ENCODE data around the gene FBXW4.
A peak's percentile ranks its signal among the peaks of the same experiment; 100 is the strongest.
"Not testable (repeated sequence)": the region's sequence is repeated elsewhere in the genome, so short reads cannot be mapped to it uniquely, and the experiment has no call there.

The FBXW4 gene

DNA sequence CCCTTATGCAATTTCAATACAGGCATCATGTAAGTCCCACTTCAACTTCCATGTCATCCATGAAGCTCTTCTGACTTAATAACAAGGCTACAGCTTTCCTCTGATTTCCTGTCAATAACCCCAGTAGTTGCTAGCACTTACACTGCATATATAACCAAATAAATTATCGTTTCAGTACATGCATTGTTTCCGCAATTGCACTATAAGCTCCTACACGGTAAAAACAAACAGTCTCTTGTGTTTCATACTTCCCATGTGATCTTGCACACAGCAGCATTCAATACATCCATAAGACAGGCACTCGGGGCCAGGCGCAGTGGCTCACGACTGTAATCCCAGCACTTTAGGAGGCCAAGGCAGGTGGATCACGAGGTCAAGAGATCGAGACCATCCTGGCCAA, 41.4 kb downstream of the FBXW4 start:
- DNase-seq (ENCODE audit: low spot score), result no peak

- DNase-seq (ENCODE audit: low spot score), result no peak
Measured at GRCh38 chr10:101651336-101651735, 43.6 kb downstream of the FBXW4 start.

GRCh38 chr10:101650863-101651262, 44.1 kb downstream of the FBXW4 start:
- DNase-seq (ENCODE audit: low spot score), result no peak

DNA sequence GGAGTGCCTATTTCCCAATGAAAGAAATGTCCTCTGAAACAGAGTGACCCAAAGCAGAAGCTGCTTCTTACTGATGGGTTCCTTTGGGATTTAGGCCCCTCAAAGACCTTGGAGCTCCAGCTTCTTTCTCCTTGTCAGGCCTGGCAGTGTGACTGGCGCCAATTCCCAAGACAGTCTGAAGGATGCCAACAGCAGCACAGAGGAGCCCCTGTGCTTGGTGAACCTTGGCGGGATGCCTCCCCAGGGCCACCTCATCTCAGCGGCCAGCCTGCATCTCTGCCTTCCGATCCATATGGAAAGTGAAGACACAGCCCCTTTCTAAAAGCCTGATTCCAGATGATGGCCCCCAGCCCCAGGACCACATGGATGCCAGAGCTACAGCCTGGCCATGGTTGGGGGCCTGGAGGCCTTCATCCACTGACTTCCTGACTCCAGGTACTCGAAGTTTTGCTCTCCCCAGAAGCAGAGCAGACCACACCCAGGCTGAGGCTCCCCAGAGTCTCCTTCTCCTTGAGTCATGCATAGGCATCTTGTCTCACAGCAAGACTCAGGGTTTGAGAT, 45.4 kb downstream of the FBXW4 start:
- no peak for DNase-seq (ENCODE audit: low spot score)

DNA sequence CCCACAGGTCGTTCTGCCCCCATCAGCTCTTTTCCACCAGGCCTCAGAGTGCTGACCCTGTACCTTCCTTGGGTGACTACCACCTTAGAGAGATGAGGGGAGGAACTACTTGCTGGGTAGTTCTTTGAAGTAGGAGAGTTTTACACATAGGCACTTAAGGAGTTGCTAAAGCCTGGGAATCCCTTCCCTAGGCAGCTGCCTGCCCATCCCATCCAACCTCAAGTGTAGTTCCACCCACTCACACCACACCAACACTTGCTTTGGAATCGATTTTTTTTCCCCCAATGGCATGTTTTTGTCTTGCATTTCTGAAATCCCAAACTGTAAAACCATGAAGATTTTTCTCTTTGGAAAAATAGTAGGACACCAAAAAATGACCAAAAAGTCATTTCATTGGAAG, 47.7 kb downstream of the FBXW4 start:
- no peak for DNase-seq (ENCODE audit: low spot score)

GRCh38 chr10:101646364-101646763, 48.6 kb downstream of the FBXW4 start:
- no peak for DNase-seq (ENCODE audit: low spot score)

GRCh38 chr10:101645659-101646058, 49.3 kb downstream of the FBXW4 start:
- no peak for DNase-seq (ENCODE audit: low spot score)

DNA sequence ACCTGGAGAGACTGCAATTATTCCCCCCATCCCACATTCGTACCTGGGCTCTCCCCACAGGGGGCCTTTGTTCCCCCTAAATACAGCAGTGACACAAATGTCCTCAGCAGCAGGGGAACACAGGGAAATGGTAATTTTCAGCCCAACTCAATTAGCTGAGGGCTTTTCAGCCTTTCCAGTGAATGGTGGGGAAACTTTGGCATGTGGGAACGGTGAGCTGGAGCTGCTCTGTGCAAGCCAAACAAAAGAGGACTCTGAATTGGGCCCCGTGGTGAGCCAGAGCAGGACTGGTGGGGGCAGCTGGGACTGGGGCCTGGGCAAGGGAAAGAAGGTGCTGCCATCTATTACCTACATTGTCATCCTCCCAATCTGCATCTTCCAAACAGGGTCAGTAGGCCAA, 51.0 kb downstream of the FBXW4 start:
- DNase-seq (ENCODE audit: low spot score), result no peak

DNA sequence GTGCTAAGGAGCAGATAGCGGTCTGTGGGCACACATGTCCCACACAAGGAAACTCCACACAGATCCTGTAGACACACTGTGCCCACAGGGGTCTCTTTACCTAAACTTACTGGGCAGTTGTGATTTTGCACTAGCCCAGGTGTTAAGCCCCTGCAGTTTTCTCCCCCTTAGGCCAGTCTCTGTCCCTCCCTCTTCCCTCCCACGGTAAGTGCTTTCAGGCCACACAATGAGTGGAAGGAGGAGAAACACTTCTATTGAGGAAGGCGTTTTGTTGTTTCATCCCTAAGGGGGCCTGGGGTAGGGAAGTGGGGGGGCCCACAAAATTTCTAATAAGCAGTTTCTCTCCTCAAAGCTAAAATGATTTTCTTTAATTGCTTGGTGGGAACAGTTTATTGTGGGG, 51.4 kb downstream of the FBXW4 start:
- DNase-seq (ENCODE audit: low spot score), result no peak

GRCh38 chr10:101639141-101639900, 55.6 kb downstream of the FBXW4 start:
- DNase-seq (ENCODE audit: low spot score), result no peak

- DNase-seq (ENCODE audit: low spot score), result not testable (repeated sequence)
Measured at GRCh38 chr10:101633510-101633909, 61.5 kb downstream of the FBXW4 start.

GRCh38 chr10:101631821-101632475, 63.0 kb downstream of the FBXW4 start:
- no peak for DNase-seq (ENCODE audit: low spot score)

- DNase-seq (ENCODE audit: low spot score), result no peak
Measured at GRCh38 chr10:101630633-101630920, 64.4 kb downstream of the FBXW4 start.

GRCh38 chr10:101629837-101630632, 64.9 kb downstream of the FBXW4 start:
- no peak for DNase-seq (ENCODE audit: low spot score)

DNA sequence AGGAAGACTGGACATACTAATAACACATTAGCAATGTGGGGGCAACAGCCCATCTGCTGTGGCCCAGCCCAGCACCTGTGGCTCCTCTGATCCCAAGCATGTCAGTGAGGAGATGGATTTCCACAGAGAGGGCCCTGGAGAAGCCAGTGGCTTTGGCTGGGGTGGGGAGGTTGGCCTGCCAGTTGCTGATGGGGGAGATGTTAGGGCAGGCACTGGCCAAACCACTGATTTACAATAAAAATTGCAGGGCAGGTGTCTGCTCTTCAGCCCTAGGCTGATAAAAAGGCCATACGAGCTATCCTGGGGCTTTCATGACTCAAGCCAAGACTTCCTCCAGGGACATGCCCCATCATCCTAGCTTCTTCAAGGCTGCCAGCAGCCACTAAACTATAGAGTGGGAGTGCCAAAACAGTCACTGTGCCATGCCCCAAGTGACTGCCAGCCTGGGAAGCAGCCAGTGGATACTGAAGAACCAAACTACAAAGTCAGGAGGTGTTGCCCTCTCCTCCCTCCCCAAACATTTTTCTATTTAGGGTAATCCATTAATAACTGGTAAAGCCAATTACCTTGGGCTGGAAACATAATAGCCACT, 69.1 kb downstream of the FBXW4 start:
- no peak for DNase-seq (ENCODE audit: low spot score)

GRCh38 chr10:101624526-101625102, 70.4 kb downstream of the FBXW4 start:
- DNase-seq (ENCODE audit: low spot score), result no peak

DNA sequence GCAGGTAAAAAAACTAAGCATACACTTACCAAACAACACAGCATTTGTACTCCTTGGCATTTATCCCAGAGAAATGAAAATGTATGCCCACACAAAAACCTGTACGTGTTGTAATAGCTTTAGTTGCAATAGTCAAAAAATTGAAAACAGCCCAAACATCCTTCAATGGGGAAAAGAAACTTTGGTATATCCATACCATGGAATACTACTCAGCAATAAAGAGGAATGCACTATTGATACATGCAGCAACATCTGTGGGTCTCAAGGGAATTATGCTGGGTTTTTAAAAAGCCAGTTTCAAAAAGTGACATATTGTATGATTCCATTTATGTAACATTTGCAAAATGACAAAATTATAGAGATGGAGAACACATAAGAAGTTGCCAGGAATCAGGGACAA, 71.4 kb downstream of the FBXW4 start:
- DNase-seq (ENCODE audit: low spot score), result no peak

- no peak for DNase-seq (ENCODE audit: low spot score)
Measured at GRCh38 chr10:101619983-101620382, 75.0 kb downstream of the FBXW4 start.

GRCh38 chr10:101618871-101619270, 76.1 kb downstream of the FBXW4 start:
- no peak for DNase-seq (ENCODE audit: low spot score)

DNA sequence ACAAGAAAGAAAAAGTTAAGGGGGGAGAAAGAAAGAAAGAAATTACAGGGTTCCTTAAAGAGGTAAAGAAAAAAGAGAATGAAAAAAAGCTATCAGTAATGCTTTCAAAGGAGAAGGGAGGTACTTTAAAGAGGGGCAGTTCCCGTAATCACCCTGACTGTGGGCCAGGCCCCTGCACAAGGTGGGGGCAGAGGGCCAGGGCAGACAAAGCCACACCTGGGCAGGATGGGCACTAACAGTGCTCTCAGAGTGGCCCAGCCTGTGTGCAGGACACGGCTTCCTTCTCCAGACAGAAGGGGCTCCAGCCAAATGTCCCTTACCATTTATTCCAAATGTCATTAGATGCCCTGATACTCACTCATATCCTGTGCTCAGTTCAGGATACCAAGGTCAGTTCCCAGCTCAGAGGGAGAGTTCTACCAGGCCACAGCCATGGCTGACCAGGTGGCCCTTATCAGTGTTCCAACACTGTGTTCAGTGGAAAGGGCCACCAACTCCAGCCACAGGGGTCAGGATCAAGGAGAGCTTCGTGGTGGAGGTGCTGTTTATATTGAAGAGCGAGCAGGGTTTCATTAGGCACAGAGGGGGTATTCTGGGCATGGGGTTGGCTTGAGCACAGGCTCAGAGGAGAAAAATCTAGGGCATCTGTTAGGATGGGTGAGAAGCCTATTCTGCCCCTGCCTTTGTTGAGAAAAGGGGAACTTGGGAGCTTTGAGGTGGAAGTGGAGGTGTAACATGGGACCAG, 77.0 kb downstream of the FBXW4 start:
- DNase-seq (ENCODE audit: low spot score), result no peak

DNA sequence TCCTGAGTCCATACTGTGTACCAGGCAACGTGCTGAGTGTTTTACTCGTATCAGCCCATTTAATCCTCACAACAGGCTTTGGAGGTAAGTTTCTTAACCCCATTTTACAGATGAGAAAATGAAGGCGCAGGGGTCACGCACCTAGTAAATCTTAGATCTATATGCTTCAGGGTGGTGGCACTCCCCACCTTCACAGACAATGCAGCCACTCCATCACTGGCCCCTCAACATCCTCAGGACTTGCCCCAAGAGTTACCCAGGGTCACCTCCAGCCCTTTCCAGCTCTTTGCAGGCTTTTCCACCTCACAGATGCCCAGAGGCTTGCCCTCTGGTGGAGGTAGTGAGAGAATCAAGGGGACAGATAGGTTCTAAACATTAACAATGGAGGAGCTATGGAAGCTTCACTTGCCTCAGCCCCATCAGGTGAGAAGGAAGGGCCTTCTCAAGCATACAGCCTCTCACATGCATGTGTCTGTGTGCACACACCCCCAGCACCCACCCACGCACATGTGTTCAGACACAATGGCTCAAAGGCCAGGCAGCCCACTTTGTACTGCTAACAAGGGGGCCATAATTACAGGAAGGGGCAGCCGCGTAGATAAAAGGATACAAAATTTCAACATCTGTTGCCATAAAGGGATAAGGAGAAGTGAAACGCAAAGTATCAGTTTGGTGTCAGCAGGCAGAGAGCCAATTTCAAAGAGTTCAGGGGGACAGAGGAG, 77.7 kb downstream of the FBXW4 start:
- peak; percentile 4 for DNase-seq (ENCODE audit: low spot score)
